CD4-positive, CD25-positive, alpha-beta regulatory T cell (primary cell): ENCODE data around the gene ST6GALNAC4. TPM values are rescaled to one million over a fixed set of nuclear protein-coding genes. Genes with fewer than 3 reads are reported as not detected.

Source experiments
- polyA plus RNA-seq, 4 donors: library from polyadenylated mRNA; unstranded; fragments of 300-500 nt; fragmentation: Illumina TruSeq; gene quantifications; one replicate each; pipeline ENCODE4 v1.2.3, GENCODE V29; 2021
- total RNA-seq: library from RNA; stranded (reverse); gene quantifications from one replicate; pipeline ENCODE4 v1.2.3, GENCODE V29; 2022

Gene ST6GALNAC4
- total and polyA plus RNA-seq, 5 donors from 2014 or later, result 23.1 to 31.6 (median 23.8) TPM

Other genes starting within 250 kb of the ST6GALNAC4 start
- gene CFAP157, start 210.1 kb downstream of the ST6GALNAC4 start, total RNA-seq, result not detected
- under 1 TPM; 0.20 to 0.57 (median 0.26) TPM for gene CFAP157, start 210.1 kb downstream of the ST6GALNAC4 start, polyA plus RNA-seq
- gene PTRH1, start 201.4 kb downstream of the ST6GALNAC4 start, total RNA-seq, result 9.3 TPM
- gene PTRH1, start 201.4 kb downstream of the ST6GALNAC4 start, polyA plus RNA-seq, result 10 to 100 TPM; 25.8 to 36.5 (median 28.1) TPM
- gene TTC16, start 201.0 kb downstream of the ST6GALNAC4 start, total RNA-seq, result 1.7 TPM
- under 1 TPM in 2 of 4 donors, not detected in 2; 0.28 to 0.38 TPM for gene TTC16, start 201.0 kb downstream of the ST6GALNAC4 start, polyA plus RNA-seq
- gene TOR2A, start 181.7 kb downstream of the ST6GALNAC4 start, total RNA-seq, result 11.9 TPM
- gene TOR2A, start 181.7 kb downstream of the ST6GALNAC4 start, polyA plus RNA-seq, result 10 to 100 TPM; 20.1 to 30.2 (median 24.8) TPM
- gene SH2D3C, start 138.4 kb downstream of the ST6GALNAC4 start, total RNA-seq, result 39.3 TPM
- 10 to 100 TPM; 17.7 to 30.5 (median 21.1) TPM for gene SH2D3C, start 138.4 kb downstream of the ST6GALNAC4 start, polyA plus RNA-seq
- 89.3 TPM for gene CDK9, start 131.0 kb downstream of the ST6GALNAC4 start, total RNA-seq
- gene CDK9, start 131.0 kb downstream of the ST6GALNAC4 start, polyA plus RNA-seq, result 10 to 100 TPM; 43.3 to 67.4 (median 53.3) TPM
- gene FPGS, start 114.2 kb downstream of the ST6GALNAC4 start, total RNA-seq, result 64.7 TPM
- gene FPGS, start 114.2 kb downstream of the ST6GALNAC4 start, polyA plus RNA-seq, result 10 to 100 TPM; 40.1 to 50.6 (median 45.2) TPM
- gene ENG, start 62.4 kb downstream of the ST6GALNAC4 start, total RNA-seq, result 3.6 TPM
- gene ENG, start 62.4 kb downstream of the ST6GALNAC4 start, polyA plus RNA-seq, result 1 to 10 TPM in 3 of 4 donors, under 1 TPM in 1; 0.71 to 2.9 (median 1.9) TPM
- 84.7 TPM for gene AK1, start 39.4 kb downstream of the ST6GALNAC4 start, total RNA-seq
- under 1 TPM; 0.08 to 0.42 (median 0.25) TPM for gene AK1, start 39.4 kb downstream of the ST6GALNAC4 start, polyA plus RNA-seq
- 136 TPM for gene ST6GALNAC6, start 17.4 kb downstream of the ST6GALNAC4 start, total RNA-seq
- 10 to 100 TPM; 43.7 to 50.5 (median 47.9) TPM for gene ST6GALNAC6, start 17.4 kb downstream of the ST6GALNAC4 start, polyA plus RNA-seq
- 3.3 TPM for gene PIP5KL1, start 13.7 kb upstream of the ST6GALNAC4 start, total RNA-seq
- gene PIP5KL1, start 13.7 kb upstream of the ST6GALNAC4 start, polyA plus RNA-seq, result 1 to 10 TPM in 1 of 4 donors, under 1 TPM in 2, not detected in 1; 0.22 to 1.1 (median 0.81) TPM
- 35.7 TPM for gene DPM2, start 20.8 kb upstream of the ST6GALNAC4 start, total RNA-seq
- 10 to 100 TPM; 27.5 to 30.6 (median 29.7) TPM for gene DPM2, start 20.8 kb upstream of the ST6GALNAC4 start, polyA plus RNA-seq
- gene EEIG1, start 63.9 kb upstream of the ST6GALNAC4 start, total RNA-seq, result 402 TPM
- gene EEIG1, start 63.9 kb upstream of the ST6GALNAC4 start, polyA plus RNA-seq, result 100 to 1,000 TPM; 140 to 190 (median 177) TPM
- 16.8 TPM for gene NAIF1, start 150.3 kb upstream of the ST6GALNAC4 start, total RNA-seq
- gene NAIF1, start 150.3 kb upstream of the ST6GALNAC4 start, polyA plus RNA-seq, result 10 to 100 TPM in 3 of 4 donors, 1 to 10 TPM in 1; 7.8 to 14.7 (median 12.3) TPM
- 13.8 TPM for gene SLC25A25, start 151.2 kb upstream of the ST6GALNAC4 start, total RNA-seq
- 10 to 100 TPM; 11.3 to 12.0 (median 11.7) TPM for gene SLC25A25, start 151.2 kb upstream of the ST6GALNAC4 start, polyA plus RNA-seq
- 48.6 TPM for gene PTGES2, start 210.7 kb upstream of the ST6GALNAC4 start, total RNA-seq
- 10 to 100 TPM; 33.8 to 39.1 (median 37.6) TPM for gene PTGES2, start 210.7 kb upstream of the ST6GALNAC4 start, polyA plus RNA-seq
- 0.94 TPM for gene LCN2, start 232.4 kb upstream of the ST6GALNAC4 start, total RNA-seq
- gene LCN2, start 232.4 kb upstream of the ST6GALNAC4 start, polyA plus RNA-seq, result not detected
- gene BBLN, start 243.2 kb upstream of the ST6GALNAC4 start, total RNA-seq, result 70.9 TPM
- 100 to 1,000 TPM; 111 to 176 (median 128) TPM for gene BBLN, start 243.2 kb upstream of the ST6GALNAC4 start, polyA plus RNA-seq